GM18499 (cell line): Measurements from ENCODE around the gene DOK6.
"Not testable (repeated sequence)": the region's sequence is repeated elsewhere in the genome, so short reads cannot be mapped to it uniquely, and the experiment has no call there.

Source experiments
- ATAC-seq: cut with Tn5 transposase; IDR thresholded peaks from one replicate; pipeline ENCODE4 v1.9.1; 2021; ENCODE audit warnings: moderate number of reproducible peaks; ENCODE audit not compliant: insufficient read depth, unreplicated experiment

Gene DOK6

GRCh38 chr18:69400253-69400975 is at the start of gene DOK6:
Gene DOK6 (plus strand): TSS chr18:69400888.
- ATAC-seq = no peak

DNA sequence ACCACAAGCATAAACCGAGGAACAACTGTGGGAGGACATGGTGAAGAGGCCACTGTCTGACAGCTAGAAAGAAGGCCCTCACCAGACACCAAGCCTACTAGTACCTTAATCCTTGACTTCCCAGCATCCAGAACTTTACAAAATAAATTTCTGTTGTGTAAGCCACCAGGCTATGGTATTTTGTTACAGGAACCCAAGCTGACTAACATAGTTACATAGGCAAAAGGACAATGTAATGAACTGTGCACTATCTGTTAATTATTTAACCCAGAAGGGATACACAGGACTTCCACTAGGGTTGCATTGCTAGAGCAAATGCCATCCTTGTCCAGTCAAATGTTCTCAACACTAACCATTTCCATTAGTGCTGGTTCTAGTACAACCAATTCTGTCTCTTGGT is 47.7 kb upstream of the DOK6 start:
- ATAC-seq = no peak

- no peak for ATAC-seq
These were observed 43.1 kb upstream of the DOK6 start for GRCh38 chr18:69357590-69357989.

- no peak for ATAC-seq
These were observed 42.3 kb upstream of the DOK6 start for GRCh38 chr18:69358212-69358895.

DNA sequence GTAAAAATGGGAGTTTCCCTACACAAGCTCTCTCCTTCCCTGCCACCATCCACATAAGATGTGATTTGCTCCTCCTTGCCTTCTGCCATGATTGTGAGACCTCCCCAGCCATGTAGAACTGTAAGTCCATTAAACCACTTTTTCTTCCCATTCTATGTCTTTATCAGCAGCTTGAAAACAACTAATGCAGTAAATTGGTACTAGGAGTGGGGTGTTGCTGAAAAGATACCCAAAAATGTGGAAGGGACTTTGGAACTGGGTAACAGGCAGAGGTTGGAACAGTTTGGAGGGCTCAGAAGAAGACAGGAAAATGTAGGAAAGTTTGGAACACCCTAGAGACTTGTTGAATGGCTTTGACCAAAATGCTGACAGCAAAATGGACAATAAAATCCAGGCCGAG is 40.9 kb upstream of the DOK6 start:
- ATAC-seq = not testable (repeated sequence)

- no peak for ATAC-seq
These were observed 35.8 kb upstream of the DOK6 start for GRCh38 chr18:69364930-69365329.

DNA sequence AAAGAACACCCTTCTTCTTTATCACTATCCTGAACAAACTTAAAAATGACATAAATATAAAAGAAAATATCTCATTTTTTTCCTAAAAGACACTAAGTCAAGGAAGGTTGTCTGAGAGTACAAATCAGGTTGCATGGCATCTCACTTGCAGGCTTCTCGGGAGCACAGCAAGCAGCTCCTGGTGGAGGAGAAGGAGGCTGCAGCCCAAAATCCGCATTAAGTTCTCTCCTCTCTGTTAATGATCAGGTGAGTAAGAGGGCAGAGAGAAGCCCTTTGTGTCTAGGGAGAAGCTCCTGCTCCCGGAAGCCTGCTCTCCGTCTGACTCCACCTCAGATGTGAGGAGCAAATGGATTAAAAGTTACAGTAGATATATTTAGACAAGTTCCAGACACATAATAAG is 35.0 kb upstream of the DOK6 start:
- no peak for ATAC-seq

DNA sequence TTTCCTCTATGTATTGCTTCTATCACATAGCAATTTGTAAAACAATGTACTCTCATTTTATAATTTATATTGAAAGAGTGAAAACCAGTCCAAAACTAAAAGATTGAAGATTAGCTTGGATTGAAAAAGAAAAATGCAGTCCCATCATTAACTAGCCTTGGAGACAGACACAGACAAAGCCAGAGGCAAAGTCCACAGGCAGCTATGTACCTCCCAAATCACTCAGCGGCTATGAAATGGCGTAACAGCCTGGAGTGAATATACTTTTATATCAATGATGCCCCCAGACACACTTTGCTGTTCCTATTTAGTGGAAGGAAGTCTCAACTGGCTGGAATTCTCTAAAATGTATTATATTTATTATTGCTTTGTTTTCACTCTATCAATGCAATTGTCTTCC is 33.6 kb upstream of the DOK6 start:
- ATAC-seq = no peak

DNA sequence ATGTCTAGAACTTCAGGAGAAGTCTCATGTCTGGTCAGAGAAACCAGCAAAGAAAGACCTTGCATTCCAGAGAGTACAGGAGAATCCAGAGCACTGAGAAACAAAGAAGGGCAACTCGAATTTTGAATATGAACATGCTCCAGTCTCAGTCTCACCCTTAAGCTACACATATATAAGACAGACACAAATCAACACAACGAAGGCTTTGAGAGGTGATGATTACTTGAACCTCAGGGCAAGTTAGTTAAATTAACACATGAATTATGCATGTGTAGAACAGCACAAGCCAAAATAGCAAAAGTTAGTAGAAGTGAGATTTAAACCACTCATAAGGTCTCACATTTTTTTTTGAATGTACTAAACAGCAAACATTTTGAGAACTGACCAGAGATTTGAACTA is 29.0 kb upstream of the DOK6 start:
- ATAC-seq = no peak

DNA sequence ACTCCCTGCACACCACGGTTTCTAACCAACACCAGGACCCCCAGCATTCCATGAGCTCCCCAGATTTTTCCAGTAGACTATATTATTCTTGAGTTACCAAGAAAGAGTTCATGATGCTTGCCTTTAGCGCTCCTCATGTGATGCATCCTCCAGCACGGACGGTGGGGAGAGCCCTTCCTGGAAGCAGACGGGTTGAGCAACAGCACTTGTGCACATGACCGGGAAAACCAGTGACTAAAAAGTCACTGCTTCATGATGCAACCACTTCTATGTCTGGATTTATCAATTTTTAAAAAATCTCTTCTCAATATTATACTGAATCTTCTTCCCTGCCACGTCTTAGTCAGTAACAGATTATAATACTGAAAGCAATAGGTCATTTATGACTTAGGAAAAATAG is 20.4 kb upstream of the DOK6 start:
- no peak for ATAC-seq

DNA sequence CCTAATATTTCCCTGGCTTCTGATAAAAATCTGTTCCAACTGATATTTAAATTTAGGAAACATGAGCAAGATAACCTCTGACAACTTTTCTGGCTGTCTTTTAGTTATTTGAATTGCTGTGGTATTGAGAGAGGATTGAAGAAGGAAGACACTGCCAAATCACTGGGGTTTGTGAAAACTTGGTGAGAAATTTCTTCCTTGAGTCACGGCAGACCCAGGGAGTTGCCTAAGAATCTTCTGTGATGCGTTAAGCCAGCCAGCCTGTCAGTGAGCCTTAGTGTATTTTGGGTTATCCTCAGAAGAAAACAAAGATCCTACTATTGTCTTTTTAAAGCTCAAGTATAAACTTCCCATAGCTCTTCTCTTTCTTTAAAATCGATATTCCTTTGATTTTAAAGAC is 17.5 kb upstream of the DOK6 start:
- ATAC-seq = no peak

DNA sequence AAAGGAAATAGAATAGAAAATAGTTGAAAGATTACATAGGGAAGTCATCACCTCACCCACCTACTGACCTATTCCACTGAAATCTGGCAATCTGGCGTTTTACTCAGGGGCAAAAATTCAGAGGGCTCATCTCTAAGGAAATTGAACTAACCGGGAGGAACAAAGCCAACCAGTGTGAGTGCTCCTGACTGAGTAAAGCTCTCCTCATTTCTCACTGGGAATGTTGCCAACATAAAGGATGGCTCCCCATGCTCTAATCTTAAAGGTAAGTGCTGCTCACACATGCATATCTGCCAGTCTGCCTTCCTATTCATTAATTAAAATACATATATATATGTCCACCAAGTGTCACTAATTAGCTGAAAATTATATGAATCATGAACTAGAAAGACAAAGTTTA is 13.5 kb upstream of the DOK6 start:
- no peak for ATAC-seq

DNA sequence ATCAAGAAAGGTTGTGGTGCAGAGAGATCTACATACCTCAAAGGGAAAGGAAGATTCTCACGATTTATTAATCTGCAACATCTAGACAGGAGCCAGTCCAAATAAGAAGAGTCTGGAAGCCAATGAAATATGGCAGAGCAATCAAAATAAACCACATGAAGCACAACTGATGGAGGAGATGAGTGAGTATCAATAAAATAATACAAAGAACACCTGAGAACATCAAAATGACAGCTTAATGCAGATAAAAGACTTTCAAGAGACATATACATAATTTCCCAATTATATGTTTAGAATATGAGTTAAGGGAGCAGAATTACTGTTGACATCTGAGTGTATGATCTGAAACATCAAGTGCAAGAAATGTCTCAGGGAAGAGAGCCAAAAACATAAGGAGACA is 12.5 kb upstream of the DOK6 start:
- ATAC-seq = no peak

DNA sequence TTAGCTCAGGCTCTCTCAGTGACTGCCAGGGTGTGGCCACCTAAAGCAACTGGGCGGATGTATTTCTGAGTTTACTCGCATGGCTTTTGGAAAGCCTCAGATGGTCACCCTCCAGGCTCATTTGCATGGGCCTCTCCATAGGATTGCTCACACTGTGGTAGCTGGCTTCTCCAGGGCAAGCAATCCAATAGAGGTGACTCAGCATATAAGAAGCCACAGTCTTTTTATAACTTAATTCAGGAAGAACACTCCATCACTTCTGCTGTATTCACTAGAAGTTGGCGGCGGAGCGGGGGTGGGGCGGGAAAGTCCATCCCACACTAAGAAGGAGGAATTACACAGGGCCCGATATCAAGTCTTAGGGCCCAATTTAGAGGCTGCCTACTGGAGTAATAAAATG is 3.6 kb upstream of the DOK6 start:
- ATAC-seq = no peak

- no peak for ATAC-seq
These were observed 1.4 kb upstream of the DOK6 start for GRCh38 chr18:69399253-69399652.

GRCh38 chr18:69400976-69401225 is 213 bp downstream of the DOK6 start:
- no peak for ATAC-seq

DNA sequence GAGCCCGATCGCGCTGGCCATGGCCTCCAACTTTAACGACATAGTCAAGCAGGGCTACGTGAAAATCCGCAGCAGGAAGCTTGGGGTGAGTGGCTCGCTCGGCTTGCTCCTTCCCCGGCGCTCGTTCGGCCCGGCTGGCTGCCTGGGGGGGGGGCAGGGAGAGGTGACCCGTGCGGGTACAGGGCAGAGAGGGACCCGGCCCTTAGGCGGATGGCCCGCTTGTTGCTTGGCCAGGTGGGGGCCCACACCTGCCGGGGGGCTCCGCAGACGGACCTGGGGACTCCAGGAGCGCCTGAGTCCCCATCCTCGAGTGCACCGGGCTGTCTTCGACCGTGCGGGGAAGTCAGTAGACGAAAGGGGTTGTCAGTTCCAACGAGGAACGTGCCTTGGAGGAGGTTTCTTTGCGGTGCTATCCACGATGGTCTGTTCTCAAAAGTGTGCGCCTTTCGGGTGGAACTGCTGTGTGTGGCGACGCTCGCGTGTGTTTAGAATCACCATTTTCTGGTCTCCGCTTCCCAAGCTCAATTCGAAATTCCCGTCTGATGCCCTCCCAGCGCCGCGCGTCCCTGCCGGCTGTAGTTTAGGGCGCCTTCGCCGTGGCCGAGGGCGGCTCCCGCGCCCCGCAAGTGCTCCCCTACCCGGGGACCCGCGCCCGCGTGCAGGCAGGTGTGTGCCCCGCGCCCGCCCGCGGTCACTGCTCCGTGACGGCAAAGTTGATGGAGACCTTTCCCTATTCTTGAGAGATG is 711 bp downstream of the DOK6 start:
- ATAC-seq = no peak

DNA sequence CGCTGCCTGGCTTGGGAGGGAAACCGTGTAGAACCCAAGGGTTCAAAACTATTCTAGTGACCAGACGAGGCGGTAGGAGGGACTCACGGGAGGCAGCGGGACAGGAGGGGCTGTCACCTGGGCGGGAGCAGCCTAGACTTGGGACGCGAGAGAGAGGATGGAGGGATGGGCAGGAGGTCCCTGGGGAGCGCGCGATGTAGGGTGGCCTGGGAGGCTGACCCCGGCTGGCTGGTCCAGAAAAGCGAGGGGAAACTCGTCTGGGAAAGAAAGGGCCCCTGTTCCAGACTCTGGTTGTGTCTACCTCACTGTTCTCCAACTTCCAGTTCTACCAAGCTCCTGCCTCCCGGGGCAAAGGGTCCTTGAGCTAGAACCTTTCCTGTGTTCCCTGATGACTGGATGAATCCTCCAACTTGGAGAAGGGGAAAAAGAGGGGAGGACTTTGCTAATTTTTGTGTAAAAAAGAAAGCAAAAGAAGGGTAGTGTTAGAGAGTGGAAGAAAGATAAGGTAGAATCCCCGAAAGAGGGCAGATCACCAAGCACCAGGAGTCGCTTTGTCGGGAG is 1.4 kb downstream of the DOK6 start:
- no peak for ATAC-seq

DNA sequence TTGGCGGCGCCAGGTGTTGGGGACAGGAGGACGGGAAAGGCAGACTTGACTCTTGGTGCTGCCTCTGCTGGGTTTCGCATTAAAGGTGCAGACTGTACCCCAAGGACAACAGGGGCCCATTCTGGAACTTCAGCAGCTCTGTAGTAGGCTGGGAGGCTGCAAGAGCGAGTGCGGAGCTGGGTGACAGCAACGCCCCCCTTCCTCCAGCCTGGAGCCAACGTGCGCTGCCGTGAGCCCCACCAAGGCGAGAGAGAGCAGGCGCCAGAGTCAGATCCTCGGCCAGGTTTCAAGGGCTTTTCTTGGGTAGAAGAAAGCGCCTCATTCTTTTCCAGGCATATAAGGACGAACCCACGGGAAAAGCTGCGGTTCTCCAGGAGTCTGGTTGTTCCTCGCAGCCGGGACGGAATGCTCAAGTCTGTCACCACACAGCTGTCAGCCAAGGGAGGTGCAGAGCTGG is 1.9 kb downstream of the DOK6 start:
- no peak for ATAC-seq

DNA sequence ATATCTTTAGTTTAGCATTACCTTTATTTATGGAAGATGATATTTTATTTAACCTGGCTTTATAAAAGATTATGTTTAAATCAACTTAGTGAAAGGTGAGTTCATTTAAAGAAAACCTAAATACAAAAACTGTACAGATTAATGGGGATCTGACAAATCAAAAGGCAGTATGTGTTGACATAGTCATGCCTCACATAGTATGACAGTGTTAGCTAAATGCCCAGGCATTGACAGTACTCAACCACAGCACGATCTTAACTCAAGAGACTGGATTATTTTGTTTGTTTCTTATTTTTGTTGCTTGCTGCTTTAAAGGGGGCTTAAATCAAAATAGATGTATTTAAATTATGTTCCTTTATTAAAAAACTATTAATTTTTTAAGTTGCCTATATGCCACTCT is 7.8 kb downstream of the DOK6 start:
- no peak for ATAC-seq

- no peak for ATAC-seq
These were observed 10.5 kb downstream of the DOK6 start for GRCh38 chr18:69411199-69411598.
